Tibial nerve (tissue), 4 donors: ENCODE measurements around the gene MED28. TPM values are rescaled to one million over a fixed set of nuclear protein-coding genes. Genes with fewer than 3 reads are reported as not detected.

Experiments used
- DNase-seq, 2 donors: peaks; one replicate each; pipeline ENCODE4 v3.0.0-alpha.2; 2019; ENCODE audit warnings: low spot score in 2 of 2
- H3K27ac ChIP-seq, 4 donors: fragments of 200-600 bp; sonication (generic) in 3 of 4; one replicate each; pipeline ENCODE4 v1.5.1; 2017 to 2019; ENCODE audit warnings: mild to moderate bottlenecking in 1 of 4
- H3K27me3 ChIP-seq, 2 donors: fragments of 200-600 bp; sonication (generic) in 1 of 2; one replicate each; pipeline versions ENCODE4 v1.5.1 to v1.6.0; 2017 to 2019
- H3K36me3 ChIP-seq, 3 donors: fragments of 200-600 bp; sonication (generic); one replicate each; pipeline ENCODE4 v1.5.1; 2018 to 2019
- H3K4me1 ChIP-seq, 4 donors: fragments of 200-600 bp; sonication (generic) in 3 of 4; one replicate each; pipeline ENCODE4 v1.5.1; 2017 to 2019
- H3K4me3 ChIP-seq, 4 donors: fragments of 200-600 bp; sonication (generic) in 3 of 4; one replicate each; pipeline ENCODE4 v1.5.1; 2017 to 2019; ENCODE audit warnings: mild to moderate bottlenecking in 1 of 4, moderate library complexity in 1 of 4
- H3K9me3 ChIP-seq, 4 donors: fragments of 200-600 bp; sonication (generic) in 3 of 4; one replicate each; pipeline ENCODE4 v1.5.1; 2017 to 2019
- CTCF ChIP-seq, 5 experiments: fragments of 200-600 bp in 3 of 5; fragments of 450-650 bp in 2 of 5; sonication (generic) in 3 of 5; IDR thresholded peaks; one replicate each; pipeline ENCODE4 v1.5.1; 2016 to 2019; ENCODE audit warnings: antibody characterized with exemption in 5 of 5, mild to moderate bottlenecking in 3 of 5, moderate library complexity in 2 of 5
- EP300 ChIP-seq, 2 donors: sonication (generic); formaldehyde crosslinking; IDR thresholded peaks; one replicate each; pipeline ENCODE4 v1.6.1; 2017; ENCODE audit warnings: antibody characterized with exemption in 2 of 2, mild to moderate bottlenecking in 1 of 2
- POLR2A ChIP-seq, 2 donors: fragments of 450-650 bp; IDR thresholded peaks; one replicate each; pipeline ENCODE4 v1.6.1; 2017; ENCODE audit warnings: antibody characterized with exemption in 2 of 2, mild to moderate bottlenecking in 2 of 2, moderate library complexity in 2 of 2
- WGBS, 2 donors: methylation state at CpG; one replicate each; pipeline ENCODE4 v1.1.5; 2018; 5-methylcytosine and 5-hydroxymethylcytosine counted together
- total RNA-seq, 4 donors: library from RNA; depleted of rRNA; stranded (reverse); fragments of >200 nt; gene quantifications; one replicate each; pipeline ENCODE4 v1.1.0, GENCODE V29; 2016

The MED28 gene
- total RNA-seq, 4 donors from 2014 or later = 12.9 to 19.9 (median 16.2) TPM

- no peak overlapping the region for H3K27ac ChIP-seq
- WGBS, 2 donors = 74 to 78% methylated on average over 7 of the region's 7 CpGs
- H3K4me1 ChIP-seq = no peaks in the 10 kb centered on the region
- no peak for DNase-seq
- peaks cover 0 to 97% (median 16%) of the 10 kb centered on the region in 3 donors for H3K36me3 ChIP-seq
- no peaks in the 10 kb centered on the region for H3K9me3 ChIP-seq
- no peaks in the 10 kb centered on the region for H3K27me3 ChIP-seq
- no peak for TF ChIP-seq CTCF (IDR thresholded peaks at IDR 0.05)
- H3K4me3 ChIP-seq = no peak overlapping the region
These were observed 16.9 kb upstream of the MED28 start for GRCh38 chr4:17597517-17597916.

GRCh38 chr4:17599826-17600225 lies 14.6 kb upstream of the MED28 start:
- Histone ChIP-seq H3K27me3 (no peaks in the 10 kb centered on the region), H3K9me3 (no peaks in the 10 kb centered on the region), H3K4me3 (no peak overlapping the region), H3K27ac (no peak overlapping the region), H3K4me1 (no peaks in the 10 kb centered on the region), H3K36me3 (peaks cover 0 to 97% (median 11%) of the 10 kb centered on the region in 3 donors)
- TF ChIP-seq POLR2A (IDR thresholded peaks at IDR 0.05) (no peak), EP300 (IDR thresholded peaks at IDR 0.05) (no peak), CTCF (IDR thresholded peaks at IDR 0.05) (no peak)
- 88 to 96% methylated on average over 1 of the region's 1 CpG for WGBS, 2 donors
- DNase-seq = no peak

- Histone ChIP-seq H3K9me3 (no peaks in the 10 kb centered on the region), H3K4me1 (no peaks in the 10 kb centered on the region), H3K36me3 (peaks cover 0 to 87% (median 11%) of the 10 kb centered on the region in 3 donors), H3K27ac (no peak overlapping the region), H3K27me3 (no peaks in the 10 kb centered on the region), H3K4me3 (no peak overlapping the region)
- no peak for DNase-seq
- 63 to 72% methylated on average over 3 of the region's 3 CpGs for WGBS, 2 donors
- TF ChIP-seq POLR2A (IDR thresholded peaks at IDR 0.05) (no peak), EP300 (IDR thresholded peaks at IDR 0.05) (no peak), CTCF (IDR thresholded peaks at IDR 0.05) (no peak)
These were observed 9.2 kb upstream of the MED28 start for GRCh38 chr4:17605236-17605635.

GRCh38 chr4:17613761-17614415 lies 553 bp upstream of the MED28 start:
- TF ChIP-seq POLR2A (IDR thresholded peaks at IDR 0.05) (no peak), CTCF (IDR thresholded peaks at IDR 0.05) (peak in 1 of 5 experiments; percentile 9)
- H3K36me3 ChIP-seq = peaks cover 0 to 33% (median 0%) of the 10 kb centered on the region in 3 donors
- H3K4me1 ChIP-seq = peaks cover 0 to 40% (median 15%) of the 10 kb centered on the region in 4 donors
- H3K4me3 ChIP-seq = peak overlapping the region; percentile 67 to 99 (median 89)
- H3K9me3 ChIP-seq = no peaks in the 10 kb centered on the region
- no peak for DNase-seq
- H3K27ac ChIP-seq = peak overlapping the region; percentile 86 to 94 (median 90)
- no peaks in the 10 kb centered on the region for H3K27me3 ChIP-seq
- WGBS, 2 donors = 2 to 3% methylated on average over 23 of the region's 23 CpGs

- H3K4me3 ChIP-seq = peak overlapping the region in 1 of 4 donors; percentile 2
- no peak overlapping the region for H3K27ac ChIP-seq
- DNase-seq = no peak
- H3K4me1 ChIP-seq = peaks cover 0 to 47% (median 15%) of the 10 kb centered on the region in 4 donors
- no peak for TF ChIP-seq CTCF (IDR thresholded peaks at IDR 0.05)
- no peak for TF ChIP-seq POLR2A (IDR thresholded peaks at IDR 0.05)
- TF ChIP-seq EP300 (IDR thresholded peaks at IDR 0.05) = no peak
- H3K27me3 ChIP-seq = no peaks in the 10 kb centered on the region
- H3K9me3 ChIP-seq = no peaks in the 10 kb centered on the region
- peaks cover 0 to 44% (median 9%) of the 10 kb centered on the region in 3 donors for H3K36me3 ChIP-seq
- 66 to 77% methylated on average over 5 of the region's 5 CpGs for WGBS, 2 donors
These were observed 1.8 kb downstream of the MED28 start for GRCh38 chr4:17616283-17616682.
